ENCODE results near the gene XRRA1.

XRRA1 gene

GRCh38 chr11:74950374-74950969, 1.6 kb upstream of the XRRA1 start:
- no peak for DNase-seq (ENCODE audit: low spot score)

DNA sequence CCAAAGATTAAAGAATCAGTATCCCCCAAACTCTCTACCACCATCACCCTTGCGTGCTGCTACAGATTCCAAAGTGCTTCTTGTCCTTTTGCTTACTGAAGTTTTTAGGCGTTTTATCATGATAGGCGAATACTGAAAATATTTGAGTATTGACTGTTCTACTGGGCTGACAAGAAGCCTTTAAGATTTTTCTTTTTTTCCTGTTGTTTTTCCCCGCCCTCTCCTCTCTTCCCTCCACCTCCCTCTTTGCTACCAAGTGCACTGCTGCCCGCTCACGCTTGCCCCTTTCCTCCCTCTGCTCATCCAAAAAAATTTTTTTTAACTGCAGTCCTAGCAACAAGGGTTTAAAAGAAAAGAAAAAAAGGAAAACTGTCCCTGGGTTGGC, 854 bp upstream of the XRRA1 start:
- DNase-seq (ENCODE audit: low spot score): no peak

DNA sequence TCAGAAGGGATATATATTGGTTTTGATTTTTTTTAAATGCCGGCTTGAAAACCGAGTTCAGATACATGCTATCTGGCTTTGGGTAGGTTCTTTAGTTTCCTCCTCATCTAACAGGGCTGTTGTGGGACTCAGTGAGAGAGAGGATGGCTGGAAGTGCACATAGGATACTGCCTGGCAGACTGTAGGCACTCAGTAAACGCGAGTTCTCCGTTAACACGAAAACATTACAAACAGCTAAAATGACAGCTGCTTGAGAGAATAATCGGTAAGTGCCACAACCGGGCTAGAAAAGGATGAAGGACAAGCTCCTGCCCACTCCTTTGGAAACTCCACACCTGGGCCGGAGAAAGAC, 369 bp downstream of the XRRA1 start:
- no peak for DNase-seq (ENCODE audit: low spot score)

GRCh38 chr11:74942073-74942759, 6.7 kb downstream of the XRRA1 start:
- DNase-seq (ENCODE audit: low spot score): no peak

DNA sequence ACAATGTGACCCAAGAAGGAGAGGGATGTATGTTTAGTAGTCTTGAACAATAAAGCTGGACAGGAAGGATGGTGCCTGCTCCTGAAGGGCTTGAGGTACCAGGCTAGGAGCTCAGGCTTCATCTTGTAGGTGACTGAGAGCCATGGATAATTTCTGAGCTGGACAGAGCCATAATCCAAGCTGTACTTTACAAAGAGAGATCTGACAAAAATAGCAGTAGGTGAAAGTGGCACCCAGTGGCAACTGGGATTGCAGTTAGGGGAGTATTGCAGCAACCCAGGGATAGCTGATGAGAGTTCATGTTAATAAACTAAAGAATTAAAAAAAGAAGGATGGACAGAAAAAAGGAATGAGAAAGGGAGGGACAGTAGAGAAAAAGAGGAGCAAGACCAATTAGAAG, 7.4 kb downstream of the XRRA1 start:
- no peak for DNase-seq (ENCODE audit: low spot score)

DNA sequence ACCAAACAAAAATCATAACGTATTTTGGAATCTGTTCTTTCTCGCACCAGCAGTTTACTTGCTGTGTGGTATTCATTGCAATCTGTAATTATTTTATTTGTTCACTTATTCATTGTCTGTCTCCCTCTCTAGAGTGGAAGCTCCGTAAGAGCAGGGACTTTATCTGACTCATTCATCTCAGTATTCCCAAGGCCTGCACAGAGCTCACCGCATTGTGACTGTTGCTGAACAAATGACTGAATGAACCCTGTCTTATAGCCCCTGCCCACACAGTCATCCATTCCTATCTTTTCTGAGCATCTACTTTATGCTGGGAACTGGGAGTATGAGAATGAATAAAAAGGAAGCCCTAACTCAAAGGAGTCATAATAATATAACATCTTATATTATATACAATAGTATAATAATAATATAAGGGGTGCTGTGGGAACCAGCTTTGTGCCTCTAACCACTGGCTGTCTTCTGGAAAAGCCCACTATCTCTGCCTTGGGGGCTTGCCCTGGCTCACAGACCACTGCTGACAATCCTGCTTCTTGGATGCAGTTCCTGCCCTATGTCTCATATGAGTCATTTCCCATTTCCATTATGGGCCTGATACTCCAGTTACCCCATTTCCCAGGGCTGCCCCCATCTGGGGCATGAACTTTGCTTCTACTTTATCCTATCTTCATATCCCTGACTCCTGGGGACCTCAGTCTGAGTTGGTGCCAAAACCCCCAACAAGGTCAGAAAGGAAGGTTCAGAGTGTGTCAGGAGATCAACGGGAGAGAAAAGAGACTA, 11.0 kb downstream of the XRRA1 start:
- no peak for DNase-seq (ENCODE audit: low spot score)

GRCh38 chr11:74936976-74937375, 11.9 kb downstream of the XRRA1 start:
- DNase-seq (ENCODE audit: low spot score): no peak

- no peak for DNase-seq (ENCODE audit: low spot score)
Observed at GRCh38 chr11:74936087-74936486, 12.8 kb downstream of the XRRA1 start.

GRCh38 chr11:74935285-74935684, 13.6 kb downstream of the XRRA1 start:
- DNase-seq (ENCODE audit: low spot score): no peak

DNA sequence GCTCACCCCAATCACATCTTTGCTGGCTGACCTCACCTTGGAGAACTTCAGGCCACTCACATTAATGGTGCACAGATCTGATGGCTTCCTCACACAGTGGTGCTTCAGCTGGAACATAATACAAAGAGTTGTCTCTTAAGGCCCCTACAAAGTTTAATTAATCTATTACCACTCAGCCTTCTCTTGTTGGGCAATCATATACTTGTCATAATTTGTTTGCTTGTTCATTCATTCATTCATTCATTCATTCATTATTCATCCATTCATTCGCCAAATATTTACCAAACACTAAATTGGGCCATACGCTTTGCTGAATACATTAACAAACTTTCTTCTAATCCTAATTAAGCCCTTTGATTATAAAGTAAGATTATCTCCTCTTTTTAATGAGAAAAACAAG, 15.1 kb downstream of the XRRA1 start:
- no peak for DNase-seq (ENCODE audit: low spot score)

DNA sequence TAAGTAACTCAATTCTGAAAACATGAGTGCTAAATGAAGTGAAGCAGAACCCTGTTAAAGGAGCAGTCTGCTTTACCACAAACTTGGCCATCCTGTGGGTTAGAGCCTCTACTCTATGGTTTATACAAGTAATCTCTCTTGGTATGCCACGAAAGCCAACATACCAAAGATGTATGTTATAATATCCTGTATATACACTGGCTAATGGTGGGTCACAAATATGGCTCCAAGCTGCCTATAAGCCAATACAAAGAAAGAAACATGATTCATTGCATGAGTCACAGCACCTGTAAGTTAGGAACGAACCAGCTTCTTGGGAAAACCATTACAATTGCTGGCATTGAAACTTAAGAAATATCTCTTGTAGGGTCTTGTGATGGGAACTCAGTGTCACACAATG, 16.1 kb downstream of the XRRA1 start:
- no peak for DNase-seq (ENCODE audit: low spot score)

DNA sequence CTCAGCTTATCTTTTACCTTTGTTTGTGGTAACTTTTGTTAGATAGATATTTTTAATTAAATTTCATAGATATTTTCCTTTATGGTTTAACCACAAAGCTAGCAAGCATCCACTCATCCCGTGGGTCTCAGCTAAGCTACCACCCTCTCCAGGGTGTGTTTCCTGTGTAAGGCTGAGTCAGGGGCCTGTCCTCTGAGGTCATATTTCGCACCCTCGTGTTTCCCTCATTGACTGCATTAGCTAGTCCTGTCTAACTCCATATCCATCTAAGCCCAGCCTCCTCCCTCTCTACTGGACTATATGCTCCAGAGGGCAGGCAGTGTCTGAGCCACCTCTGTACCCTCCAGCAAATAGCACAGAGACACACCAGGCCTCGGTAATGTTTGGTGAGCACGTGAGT, 16.7 kb downstream of the XRRA1 start:
- DNase-seq (ENCODE audit: low spot score): no peak

GRCh38 chr11:74929431-74930363, 19.2 kb downstream of the XRRA1 start:
- peak; percentile 52 for DNase-seq (ENCODE audit: low spot score)

- DNase-seq (ENCODE audit: low spot score): no peak
Observed at GRCh38 chr11:74927496-74927895, 21.4 kb downstream of the XRRA1 start.

DNA sequence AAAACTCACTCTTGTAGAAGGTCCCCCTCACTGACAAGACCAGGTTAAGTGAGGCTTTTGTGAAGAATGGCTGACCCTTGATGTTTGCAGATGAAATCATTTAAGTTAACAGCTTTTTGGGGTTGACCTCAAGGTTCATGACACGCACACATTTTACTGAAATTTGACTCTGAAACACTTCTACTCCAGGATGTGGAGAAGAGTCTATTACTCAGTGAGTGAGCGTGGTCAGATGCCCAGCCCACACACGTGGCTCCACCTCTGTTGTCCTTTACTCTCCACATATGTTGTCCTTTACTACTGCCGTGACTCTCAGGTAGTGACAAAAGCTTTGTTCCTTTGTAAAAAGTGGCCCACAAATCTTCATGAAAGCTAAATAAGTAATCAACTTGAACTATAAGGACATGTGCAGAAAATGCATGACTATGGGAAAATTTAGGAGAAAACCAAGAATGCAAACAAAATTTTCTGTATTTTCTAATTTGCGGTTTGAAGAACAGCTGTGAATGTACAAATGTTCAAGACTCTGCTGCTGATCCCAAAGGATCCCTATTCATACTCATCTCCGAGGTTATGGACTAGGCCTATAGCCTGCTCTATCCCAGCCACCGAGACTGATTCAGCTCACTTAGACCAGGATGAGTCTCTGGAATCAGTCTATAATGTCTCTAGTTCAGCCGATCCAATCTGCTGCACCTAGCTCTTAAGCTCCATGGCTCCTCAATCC, 22.4 kb downstream of the XRRA1 start:
- no peak for DNase-seq (ENCODE audit: low spot score)

DNA sequence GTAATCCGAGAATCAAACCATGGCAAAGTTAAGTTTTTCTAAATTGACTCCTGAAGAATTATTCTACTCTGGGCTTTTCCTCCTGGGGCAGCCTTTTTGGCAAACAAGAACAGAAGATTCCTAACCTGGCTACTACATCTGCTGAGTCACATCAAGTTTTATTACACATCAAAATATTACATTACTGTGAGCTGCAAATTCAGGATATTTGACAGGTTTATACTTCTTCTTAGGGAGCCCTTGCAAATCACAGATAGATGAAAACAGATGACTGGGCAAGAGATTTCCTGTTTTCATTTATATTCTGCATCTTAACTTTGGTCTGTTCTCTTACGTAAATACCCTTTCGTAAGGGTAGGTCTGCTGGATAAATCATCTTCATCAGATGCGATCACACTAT, 23.6 kb downstream of the XRRA1 start:
- DNase-seq (ENCODE audit: low spot score): no peak

GRCh38 chr11:74923125-74923524, 25.8 kb downstream of the XRRA1 start:
- DNase-seq (ENCODE audit: low spot score): no peak

DNA sequence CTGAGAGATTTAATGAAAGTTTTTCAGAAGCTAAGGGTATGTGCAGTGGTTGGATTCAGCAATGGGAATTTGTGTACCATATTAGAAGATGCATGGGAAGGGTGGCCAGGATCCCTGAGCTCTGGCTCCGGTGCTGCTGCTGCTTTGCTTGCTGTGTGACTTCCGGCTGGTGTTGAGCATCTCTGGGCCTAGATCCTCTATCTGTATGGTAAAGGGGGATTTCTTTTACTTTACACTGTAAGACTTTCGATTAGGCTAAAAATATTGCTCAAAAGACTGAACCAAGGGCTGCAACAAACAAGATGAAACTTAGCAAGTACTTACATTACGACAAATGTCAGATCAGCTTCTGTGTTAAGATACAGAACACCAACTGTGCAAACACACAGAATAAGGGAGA, 39.1 kb downstream of the XRRA1 start:
- DNase-seq (ENCODE audit: low spot score): no peak

DNA sequence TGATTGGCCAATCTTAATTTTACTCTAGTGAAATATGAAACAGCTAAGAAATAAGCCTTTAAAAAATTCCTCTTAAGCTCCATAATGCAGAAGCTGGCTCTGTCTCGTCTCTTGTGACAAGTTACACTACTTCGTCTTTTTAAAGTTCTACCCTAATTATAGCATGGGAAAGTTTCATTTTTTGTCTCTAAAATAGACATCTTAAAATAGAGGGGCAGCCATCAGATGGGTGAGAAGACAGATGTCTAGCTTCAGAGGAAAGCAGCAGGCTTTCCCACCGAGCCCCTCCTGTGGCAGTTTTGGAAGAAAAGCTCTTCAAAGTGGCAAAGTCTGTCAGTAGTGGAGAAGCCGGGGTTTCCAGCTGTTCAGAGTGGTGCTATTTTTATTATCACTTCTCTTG, 39.5 kb downstream of the XRRA1 start:
- DNase-seq (ENCODE audit: low spot score): no peak

GRCh38 chr11:74905326-74905725, 43.6 kb downstream of the XRRA1 start:
- DNase-seq (ENCODE audit: low spot score): no peak

GRCh38 chr11:74902342-74902741, 46.5 kb downstream of the XRRA1 start:
- no peak for DNase-seq (ENCODE audit: low spot score)

DNA sequence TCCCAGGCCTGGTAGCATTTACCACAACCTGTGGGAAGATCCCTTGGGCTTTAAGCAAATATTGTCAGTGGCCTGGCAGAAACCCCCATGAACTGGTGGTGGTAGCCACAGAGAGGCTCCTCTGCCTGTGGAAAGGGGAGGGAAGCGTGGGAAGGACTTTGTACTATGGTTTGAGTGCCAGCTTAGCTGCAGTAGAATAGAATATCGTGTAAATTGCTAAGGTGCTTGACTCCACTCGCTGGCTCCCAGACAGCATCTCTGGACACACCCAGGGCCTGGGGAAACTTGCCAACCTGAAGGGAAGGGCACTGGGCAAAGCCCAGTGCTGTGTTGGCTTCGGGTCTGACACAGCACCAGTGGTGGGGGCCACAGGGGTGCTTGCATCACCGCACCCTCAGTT, 52.6 kb downstream of the XRRA1 start:
- DNase-seq (ENCODE audit: low spot score): no peak
